ENCODE data around the gene NXPE2.

The NXPE2 gene

DNA sequence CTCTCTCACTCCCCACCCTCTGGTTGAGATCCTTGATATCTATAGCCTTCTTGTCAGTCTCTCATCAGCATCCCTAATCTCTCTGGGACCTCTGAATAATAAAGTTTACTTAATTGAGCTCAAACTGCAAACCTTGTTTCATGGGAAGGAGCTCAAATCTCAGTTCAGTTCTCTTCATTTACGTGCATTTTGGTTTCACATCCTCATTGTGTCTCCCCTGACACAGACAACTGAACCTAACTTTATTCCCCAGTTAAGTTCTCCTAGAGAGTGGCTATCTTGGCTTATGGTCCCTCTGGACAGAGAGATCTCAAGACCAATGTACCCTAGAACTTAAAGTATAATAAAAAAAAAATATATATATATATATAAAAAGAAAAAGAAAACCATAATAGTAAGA lies 47.3 kb downstream of the NXPE2 start:
- no peaks in the 10 kb centered on the region for H4K20me1 ChIP-seq (ENCODE audit: low read depth, low read length)
- no peak overlapping the region for H3K27ac ChIP-seq (ENCODE audit: low read depth, low read length)
- TF ChIP-seq EZH2phosphoT487 (conservative IDR thresholded peaks at IDR 0.05; ENCODE audit: low read length) (no peak), CTCF (IDR thresholded peaks at IDR 0.05; ENCODE audit: insufficient read depth, low read length, poor library complexity, severe bottlenecking) (no peak)
- no peaks in the 10 kb centered on the region for H3K9me2 ChIP-seq (replicated peaks; ENCODE audit: insufficient read depth, low read length)
- no peaks in the 10 kb centered on the region for H3K79me2 ChIP-seq (ENCODE audit: insufficient read depth, low read length)
- no peak overlapping the region for H3K4me3 ChIP-seq (ENCODE audit: insufficient read depth, low read length, poor library complexity, severe bottlenecking)
- H3K27me3 ChIP-seq (ENCODE audit: low read length): no peaks in the 10 kb centered on the region
- H3K36me3 ChIP-seq (ENCODE audit: low read length): no peaks in the 10 kb centered on the region
- no peak overlapping the region for H3K4me2 ChIP-seq (ENCODE audit: low read depth, low read length, poor library complexity, severe bottlenecking)
- H3K9me3 ChIP-seq (ENCODE audit: insufficient read depth, low read length): no peaks in the 10 kb centered on the region
- no peaks in the 10 kb centered on the region for H3F3A ChIP-seq (ENCODE audit: insufficient read depth)
- no peak overlapping the region for H2AFZ ChIP-seq (ENCODE audit: low read depth, low read length, severe bottlenecking)
- H3K9ac ChIP-seq (ENCODE audit: low read length): no peak overlapping the region

GRCh38 chr11:114736806-114737205 lies 58.5 kb downstream of the NXPE2 start:
- Histone ChIP-seq H3F3A (ENCODE audit: insufficient read depth) (no peaks in the 10 kb centered on the region), H3K9ac (ENCODE audit: low read length) (no peak overlapping the region), H3K36me3 (ENCODE audit: low read length) (no peaks in the 10 kb centered on the region), H3K79me2 (ENCODE audit: insufficient read depth, low read length) (no peaks in the 10 kb centered on the region), H3K27ac (ENCODE audit: low read depth, low read length) (no peak overlapping the region), H3K9me2 (replicated peaks; ENCODE audit: insufficient read depth, low read length) (no peaks in the 10 kb centered on the region), H3K27me3 (ENCODE audit: low read length) (no peaks in the 10 kb centered on the region), H4K20me1 (ENCODE audit: low read depth, low read length) (no peaks in the 10 kb centered on the region), H3K4me3 (ENCODE audit: insufficient read depth, low read length, poor library complexity, severe bottlenecking) (no peak overlapping the region), H3K4me2 (ENCODE audit: low read depth, low read length, poor library complexity, severe bottlenecking) (no peak overlapping the region), H2AFZ (ENCODE audit: low read depth, low read length, severe bottlenecking) (no peak overlapping the region), H3K9me3 (ENCODE audit: insufficient read depth, low read length) (no peaks in the 10 kb centered on the region)
- TF ChIP-seq EZH2phosphoT487 (conservative IDR thresholded peaks at IDR 0.05; ENCODE audit: low read length) (no peak), CTCF (IDR thresholded peaks at IDR 0.05; ENCODE audit: insufficient read depth, low read length, poor library complexity, severe bottlenecking) (no peak)

DNA sequence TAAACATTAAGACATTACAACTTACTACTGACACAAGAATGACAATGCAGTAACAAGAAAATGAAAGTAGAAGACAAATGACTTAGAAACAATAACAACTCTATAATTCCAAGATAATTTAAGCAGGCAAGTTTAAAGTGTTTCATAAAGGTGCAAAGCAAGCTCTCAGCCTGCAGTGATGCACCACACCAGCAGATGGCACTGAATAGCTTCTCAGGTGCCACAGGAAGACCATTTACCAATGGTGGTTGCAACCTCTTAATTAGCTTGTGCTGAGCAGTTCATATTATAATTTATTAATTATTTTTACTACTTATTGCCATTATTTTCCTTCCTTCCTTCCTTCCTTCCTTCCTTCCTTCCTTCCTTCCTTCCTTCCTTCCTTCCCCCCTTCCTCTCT lies 60.6 kb downstream of the NXPE2 start:
- Histone ChIP-seq H3K9ac (ENCODE audit: low read length) (no peak overlapping the region), H3K27ac (ENCODE audit: low read depth, low read length) (no peak overlapping the region), H3K36me3 (ENCODE audit: low read length) (no peaks in the 10 kb centered on the region), H3F3A (ENCODE audit: insufficient read depth) (no peaks in the 10 kb centered on the region), H3K9me2 (replicated peaks; ENCODE audit: insufficient read depth, low read length) (no peaks in the 10 kb centered on the region), H4K20me1 (ENCODE audit: low read depth, low read length) (no peaks in the 10 kb centered on the region), H3K9me3 (ENCODE audit: insufficient read depth, low read length) (no peaks in the 10 kb centered on the region), H3K27me3 (ENCODE audit: low read length) (no peaks in the 10 kb centered on the region), H3K4me3 (ENCODE audit: insufficient read depth, low read length, poor library complexity, severe bottlenecking) (no peak overlapping the region), H3K79me2 (ENCODE audit: insufficient read depth, low read length) (no peaks in the 10 kb centered on the region), H2AFZ (ENCODE audit: low read depth, low read length, severe bottlenecking) (no peak overlapping the region), H3K4me2 (ENCODE audit: low read depth, low read length, poor library complexity, severe bottlenecking) (no peak overlapping the region)
- TF ChIP-seq EZH2phosphoT487 (conservative IDR thresholded peaks at IDR 0.05; ENCODE audit: low read length) (no peak), CTCF (IDR thresholded peaks at IDR 0.05; ENCODE audit: insufficient read depth, low read length, poor library complexity, severe bottlenecking) (peak; percentile 61)
